Skeletal muscle tissue (tissue), 4 donors: ENCODE data around the gene LMTK3. TPM values are rescaled to one million over a fixed set of nuclear protein-coding genes. Genes with fewer than 3 reads are reported as not detected.

ENCODE experiments used
- H3K27ac ChIP-seq: one replicate; pipeline ENCODE4 v1.7.0; 2013; ENCODE audit warnings: mild to moderate bottlenecking, low read depth, low read length, inconsistent platforms
- H3K27me3 ChIP-seq, 3 donors: one replicate each; pipeline ENCODE4 v1.7.0; 2013; ENCODE audit warnings: low read length in 3 of 3; ENCODE audit not compliant: control insufficient read depth in 3 of 3, insufficient read depth in 3 of 3
- H3K36me3 ChIP-seq, 3 donors: one replicate each; pipeline ENCODE4 v1.7.0; 2013; ENCODE audit warnings: low read length in 3 of 3; ENCODE audit not compliant: control insufficient read depth in 3 of 3, insufficient read depth in 3 of 3
- H3K4me1 ChIP-seq, 3 donors: one replicate each; pipeline ENCODE4 v1.7.0; 2013; ENCODE audit warnings: low read length in 3 of 3, mild to moderate bottlenecking in 3 of 3; ENCODE audit not compliant: control insufficient read depth in 3 of 3, insufficient read depth in 3 of 3
- H3K4me3 ChIP-seq, 3 donors: one replicate each; pipeline ENCODE4 v1.7.0; 2013; ENCODE audit warnings: low read length in 3 of 3
- H3K9ac ChIP-seq, 3 donors: one replicate each; pipeline ENCODE4 v1.7.0; 2013; ENCODE audit warnings: low read length in 3 of 3, mild to moderate bottlenecking in 3 of 3, moderate library complexity in 2 of 3, low read depth in 1 of 3
- H3K9me3 ChIP-seq, 3 donors: one replicate each; pipeline ENCODE4 v1.7.0; 2013; ENCODE audit warnings: low read length in 3 of 3; ENCODE audit not compliant: control insufficient read depth in 3 of 3
- total RNA-seq: library from RNA; depleted of rRNA; stranded (reverse); fragments of >200 nt; gene quantifications from one replicate; pipeline ENCODE4 v1.2.3, GENCODE V29; 2014
- donor health status: Osteomylitis.

The LMTK3 gene, protein sequence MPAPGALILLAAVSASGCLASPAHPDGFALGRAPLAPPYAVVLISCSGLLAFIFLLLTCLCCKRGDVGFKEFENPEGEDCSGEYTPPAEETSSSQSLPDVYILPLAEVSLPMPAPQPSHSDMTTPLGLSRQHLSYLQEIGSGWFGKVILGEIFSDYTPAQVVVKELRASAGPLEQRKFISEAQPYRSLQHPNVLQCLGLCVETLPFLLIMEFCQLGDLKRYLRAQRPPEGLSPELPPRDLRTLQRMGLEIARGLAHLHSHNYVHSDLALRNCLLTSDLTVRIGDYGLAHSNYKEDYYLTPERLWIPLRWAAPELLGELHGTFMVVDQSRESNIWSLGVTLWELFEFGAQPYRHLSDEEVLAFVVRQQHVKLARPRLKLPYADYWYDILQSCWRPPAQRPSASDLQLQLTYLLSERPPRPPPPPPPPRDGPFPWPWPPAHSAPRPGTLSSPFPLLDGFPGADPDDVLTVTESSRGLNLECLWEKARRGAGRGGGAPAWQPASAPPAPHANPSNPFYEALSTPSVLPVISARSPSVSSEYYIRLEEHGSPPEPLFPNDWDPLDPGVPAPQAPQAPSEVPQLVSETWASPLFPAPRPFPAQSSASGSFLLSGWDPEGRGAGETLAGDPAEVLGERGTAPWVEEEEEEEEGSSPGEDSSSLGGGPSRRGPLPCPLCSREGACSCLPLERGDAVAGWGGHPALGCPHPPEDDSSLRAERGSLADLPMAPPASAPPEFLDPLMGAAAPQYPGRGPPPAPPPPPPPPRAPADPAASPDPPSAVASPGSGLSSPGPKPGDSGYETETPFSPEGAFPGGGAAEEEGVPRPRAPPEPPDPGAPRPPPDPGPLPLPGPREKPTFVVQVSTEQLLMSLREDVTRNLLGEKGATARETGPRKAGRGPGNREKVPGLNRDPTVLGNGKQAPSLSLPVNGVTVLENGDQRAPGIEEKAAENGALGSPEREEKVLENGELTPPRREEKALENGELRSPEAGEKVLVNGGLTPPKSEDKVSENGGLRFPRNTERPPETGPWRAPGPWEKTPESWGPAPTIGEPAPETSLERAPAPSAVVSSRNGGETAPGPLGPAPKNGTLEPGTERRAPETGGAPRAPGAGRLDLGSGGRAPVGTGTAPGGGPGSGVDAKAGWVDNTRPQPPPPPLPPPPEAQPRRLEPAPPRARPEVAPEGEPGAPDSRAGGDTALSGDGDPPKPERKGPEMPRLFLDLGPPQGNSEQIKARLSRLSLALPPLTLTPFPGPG (N-terminal part only)
- total RNA-seq = not detected

DNA sequence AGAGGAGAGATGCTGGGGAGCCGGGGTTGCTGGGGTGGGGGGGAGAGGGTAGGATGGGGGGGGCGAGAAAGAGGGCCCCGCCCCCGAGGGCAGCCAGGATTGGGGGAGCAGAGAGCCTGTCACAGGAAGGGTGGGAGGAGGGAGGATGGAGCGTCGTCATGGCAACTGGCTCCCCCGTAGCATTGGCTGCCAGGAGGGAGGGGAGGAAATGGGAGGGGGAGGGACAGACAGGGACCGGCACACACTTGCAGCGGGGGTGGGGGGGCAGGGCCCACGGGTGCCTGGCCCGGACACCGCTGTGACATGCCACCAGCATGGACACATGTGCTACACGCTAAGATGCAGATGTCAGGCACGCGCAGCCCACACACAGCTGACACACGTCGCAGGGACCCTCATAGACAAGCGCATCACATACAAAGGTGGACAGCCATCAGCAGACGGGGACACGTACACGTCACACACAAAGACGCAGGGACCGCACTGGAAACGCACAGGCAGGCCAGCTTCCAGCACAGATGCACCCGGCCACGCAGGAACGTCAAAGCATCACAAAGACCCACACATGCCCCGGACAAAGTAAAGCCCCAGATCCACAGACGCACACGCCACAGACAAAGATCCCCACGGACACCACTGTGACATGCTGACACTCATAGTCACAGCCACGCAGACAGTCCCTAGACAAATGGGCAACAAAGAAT lies at the start of gene LMTK3:
Gene LMTK3 (minus strand): TSS at position 36 of the 704 bp plus-strand sequence. CDS start 259 bp downstream, outside the sequence.
- Histone ChIP-seq H3K27me3 (peaks cover 20 to 34% (median 21%) of the 10 kb centered on the region in 3 donors), H3K27ac (no peak within 1 kb of the TSS), H3K4me1 (peaks cover 8 to 9% (median 9%) of the 10 kb centered on the region in 3 donors), H3K4me3 (peak within 1 kb of the TSS in 2 of 3 donors; percentile 30 to 35), H3K9me3 (no peaks in the 10 kb centered on the region), H3K9ac (no peak within 1 kb of the TSS), H3K36me3 (no peaks in the 10 kb centered on the region)

DNA sequence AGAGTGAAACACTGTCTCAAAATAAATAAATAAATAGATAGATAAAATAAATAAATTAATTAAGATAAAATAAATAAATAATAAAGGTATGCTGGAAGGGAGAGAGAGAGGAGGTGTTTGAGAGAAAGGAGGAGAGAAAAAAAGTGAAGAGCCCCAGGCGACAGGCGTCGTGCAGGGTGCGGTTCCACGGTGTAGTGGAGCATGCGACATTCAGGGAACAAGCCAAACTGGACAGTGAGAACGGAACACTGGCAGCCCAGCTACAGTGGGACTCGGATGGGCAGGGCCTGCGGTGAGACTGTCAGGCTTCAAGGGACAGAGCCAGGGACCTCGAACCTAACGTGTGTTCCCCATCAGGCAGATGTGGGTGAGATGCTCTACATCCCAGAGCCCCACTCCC lies 49.8 kb upstream of the LMTK3 start:
- no peak overlapping the region for H3K27ac ChIP-seq
- no peaks in the 10 kb centered on the region for H3K36me3 ChIP-seq
- H3K9ac ChIP-seq = no peak overlapping the region
- no peak overlapping the region for H3K4me3 ChIP-seq
- H3K4me1 ChIP-seq = peaks cover 0 to 10% (median 0%) of the 10 kb centered on the region in 3 donors
- peaks cover 4 to 14% (median 8%) of the 10 kb centered on the region in 3 donors for H3K27me3 ChIP-seq
- no peaks in the 10 kb centered on the region for H3K9me3 ChIP-seq

DNA sequence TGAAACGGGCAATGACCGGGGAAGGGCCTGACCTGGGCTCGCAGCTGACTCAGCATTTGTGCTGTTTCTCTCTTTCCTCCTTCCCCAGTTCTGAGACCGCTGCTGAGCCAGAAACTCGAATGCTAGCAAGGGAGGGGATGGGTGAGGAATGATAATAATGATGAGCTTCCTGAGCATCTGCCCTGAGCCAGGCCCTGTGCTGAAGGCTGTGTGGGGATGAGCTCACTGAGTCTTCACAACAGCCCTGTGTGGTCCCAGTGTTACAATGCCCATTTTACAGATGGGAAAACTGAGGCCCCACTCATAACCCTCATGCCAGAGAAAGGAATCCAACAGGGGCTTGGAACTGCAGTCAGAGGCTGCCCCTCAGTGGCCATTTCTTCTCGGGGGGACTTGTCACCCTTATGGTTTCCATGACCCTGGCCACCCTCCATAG lies 48.5 kb upstream of the LMTK3 start:
- Histone ChIP-seq H3K36me3 (no peaks in the 10 kb centered on the region), H3K27ac (no peak overlapping the region), H3K4me3 (no peak overlapping the region), H3K4me1 (peaks cover 0 to 10% (median 0%) of the 10 kb centered on the region in 3 donors), H3K9ac (no peak overlapping the region), H3K27me3 (peaks cover 4 to 14% (median 8%) of the 10 kb centered on the region in 3 donors), H3K9me3 (no peaks in the 10 kb centered on the region)

DNA sequence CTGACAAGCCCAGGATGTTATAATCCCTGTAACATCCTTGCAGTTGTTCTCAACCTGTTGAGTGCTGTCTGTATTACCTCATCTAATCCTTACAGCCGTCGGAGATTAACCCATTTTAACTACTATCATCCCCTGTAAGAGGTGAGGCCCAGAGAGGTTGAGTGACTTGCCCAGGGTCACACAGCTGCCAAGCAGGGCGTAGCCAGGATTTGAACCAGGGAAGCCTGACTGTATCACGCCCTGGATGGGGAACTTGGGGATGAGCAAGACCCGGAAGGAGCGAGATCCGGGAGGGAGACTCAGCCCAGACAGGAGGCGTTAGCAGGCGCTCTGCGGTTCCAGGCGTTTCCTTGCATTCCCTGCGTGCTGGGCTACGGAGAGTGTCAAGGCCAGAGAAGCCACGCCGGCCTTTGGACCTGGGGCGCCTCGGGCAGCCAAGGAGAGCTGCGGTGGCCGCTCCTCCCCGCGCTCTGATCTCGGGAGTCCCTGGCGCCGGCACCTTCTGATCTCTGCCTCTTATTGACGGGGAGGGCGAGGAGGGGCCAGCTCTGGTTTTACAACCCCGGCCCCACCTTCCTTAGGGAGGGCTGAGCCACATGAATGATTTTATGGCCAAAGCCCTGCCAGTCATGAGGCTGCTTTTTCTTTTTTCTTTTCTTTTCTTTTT lies 46.5 kb upstream of the LMTK3 start:
- peaks cover 0 to 6% (median 0%) of the 10 kb centered on the region in 3 donors for H3K4me1 ChIP-seq
- H3K27ac ChIP-seq = no peak overlapping the region
- peaks cover 4 to 14% (median 8%) of the 10 kb centered on the region in 3 donors for H3K27me3 ChIP-seq
- H3K4me3 ChIP-seq = no peak overlapping the region
- H3K36me3 ChIP-seq = no peaks in the 10 kb centered on the region
- no peaks in the 10 kb centered on the region for H3K9me3 ChIP-seq
- no peak overlapping the region for H3K9ac ChIP-seq

DNA sequence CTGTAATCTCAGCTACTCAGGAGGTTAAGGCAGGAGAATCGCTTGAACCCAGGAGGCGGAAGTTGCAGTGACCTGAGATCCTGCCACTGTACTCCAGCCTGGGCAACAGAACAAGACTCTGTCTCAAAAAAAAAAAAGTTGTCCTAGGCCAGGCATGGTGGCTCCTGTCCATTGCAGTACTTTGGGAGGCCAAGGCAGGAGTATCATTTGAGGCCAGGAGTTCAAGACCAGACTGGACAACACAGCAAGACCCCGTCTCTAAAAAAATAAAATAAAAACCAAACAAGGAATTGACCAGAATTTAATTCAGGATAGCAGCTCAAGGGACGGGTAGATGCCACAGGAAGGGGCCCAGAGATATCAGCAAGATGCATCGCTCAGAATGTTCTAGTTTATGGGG lies 45.2 kb upstream of the LMTK3 start:
- Histone ChIP-seq H3K9me3 (no peaks in the 10 kb centered on the region), H3K27me3 (peaks cover 5 to 15% (median 14%) of the 10 kb centered on the region in 3 donors), H3K9ac (no peak overlapping the region), H3K4me1 (peaks cover 0 to 4% (median 0%) of the 10 kb centered on the region in 3 donors), H3K36me3 (no peaks in the 10 kb centered on the region), H3K27ac (no peak overlapping the region), H3K4me3 (no peak overlapping the region)

DNA sequence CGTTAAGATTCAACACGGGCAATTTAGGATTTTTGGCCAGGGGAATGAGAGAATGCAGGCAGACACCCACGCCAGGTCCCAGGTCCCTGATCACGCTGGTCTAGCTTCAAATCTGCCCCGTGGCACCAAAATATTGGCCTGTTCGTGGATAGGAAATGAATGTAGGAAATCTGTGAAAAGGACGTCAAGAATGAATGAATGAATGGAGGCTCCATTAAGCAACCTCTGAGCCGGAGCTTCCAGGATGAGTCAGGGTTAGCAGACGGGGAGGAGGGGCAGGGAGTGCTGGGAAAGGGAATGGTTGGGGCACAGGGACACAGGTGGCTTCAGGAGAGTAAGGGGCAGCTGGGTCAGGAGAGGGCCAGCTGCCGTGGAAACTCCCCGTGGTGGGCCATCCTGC lies 44.5 kb upstream of the LMTK3 start:
- Histone ChIP-seq H3K27me3 (peaks cover 11 to 21% (median 19%) of the 10 kb centered on the region in 3 donors), H3K4me3 (no peak overlapping the region), H3K4me1 (peaks cover 0 to 4% (median 0%) of the 10 kb centered on the region in 3 donors), H3K36me3 (no peaks in the 10 kb centered on the region), H3K27ac (no peak overlapping the region), H3K9me3 (no peaks in the 10 kb centered on the region), H3K9ac (no peak overlapping the region)

DNA sequence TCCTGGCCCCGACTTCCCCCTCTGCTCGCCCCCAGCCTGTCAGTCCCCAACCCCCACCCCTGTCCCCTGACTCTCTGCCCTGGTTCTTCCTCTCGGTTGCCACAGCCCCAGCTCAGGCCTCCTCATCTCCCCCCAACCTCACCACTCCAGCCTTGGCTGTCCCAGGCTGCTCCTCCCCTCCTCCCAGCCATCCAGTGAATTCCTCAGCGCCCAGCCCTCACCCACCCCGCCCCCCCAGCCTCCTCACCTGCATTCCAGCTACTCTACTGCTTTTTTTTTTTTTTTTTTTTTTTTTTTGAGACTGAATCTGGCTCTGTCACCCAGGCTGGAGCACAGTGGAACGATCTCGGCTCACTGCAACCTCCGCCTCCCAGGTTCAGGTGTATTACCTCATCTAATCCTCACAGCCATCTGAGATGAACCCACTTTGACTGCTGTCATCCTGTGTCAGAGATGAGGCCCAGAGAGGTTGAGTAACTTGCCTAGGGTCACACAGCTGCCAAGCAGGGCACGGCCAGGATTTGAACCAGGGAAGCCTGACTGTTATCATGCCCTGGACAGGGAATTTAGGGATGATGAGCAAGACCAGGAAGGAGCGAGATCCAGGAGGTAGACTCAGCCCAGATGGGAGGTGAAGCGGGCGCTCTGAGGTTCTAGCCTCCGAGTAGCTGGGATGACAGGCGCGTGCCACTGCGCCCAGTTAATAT lies 42.9 kb upstream of the LMTK3 start:
- Histone ChIP-seq H3K27ac (no peak overlapping the region), H3K4me1 (peaks cover 0 to 4% (median 0%) of the 10 kb centered on the region in 3 donors), H3K9ac (no peak overlapping the region), H3K27me3 (peaks cover 13 to 24% (median 22%) of the 10 kb centered on the region in 3 donors), H3K36me3 (no peaks in the 10 kb centered on the region), H3K4me3 (no peak overlapping the region), H3K9me3 (no peaks in the 10 kb centered on the region)

DNA sequence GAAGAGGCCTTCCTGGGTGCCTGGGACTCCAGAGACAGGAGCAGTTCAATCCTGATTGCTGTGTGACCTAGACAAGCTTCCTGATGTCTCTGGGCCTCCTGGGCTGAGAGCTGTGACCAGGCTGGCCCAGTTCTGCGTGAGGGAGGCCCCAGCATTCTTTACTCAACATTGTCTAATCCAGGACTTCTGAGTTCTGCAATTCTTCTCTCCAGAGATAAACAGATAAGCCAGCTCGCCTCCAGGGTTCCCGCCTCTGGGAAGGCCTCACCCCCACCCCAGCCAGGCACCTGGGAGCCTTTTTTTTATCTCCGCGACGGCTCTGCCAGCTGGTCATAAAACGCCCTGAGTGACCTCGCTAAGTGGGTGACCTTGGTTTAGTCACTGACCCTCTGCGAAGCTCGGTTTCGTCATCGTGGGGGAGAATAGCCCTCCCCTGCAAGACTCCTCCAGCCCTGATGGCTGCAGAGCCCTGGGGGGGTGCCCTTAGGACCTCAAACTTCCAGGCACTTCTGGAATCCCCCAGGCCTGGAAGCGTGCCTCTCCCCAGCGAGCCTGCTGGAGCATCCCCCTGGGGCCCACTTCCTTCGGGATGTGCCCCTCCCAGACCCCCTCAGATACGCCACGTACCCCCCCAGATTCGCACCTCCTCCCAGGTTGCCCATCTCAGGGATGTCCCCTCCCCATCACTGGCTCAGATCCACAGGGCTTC lies 42.2 kb upstream of the LMTK3 start:
- H3K4me1 ChIP-seq = peaks cover 0 to 4% (median 0%) of the 10 kb centered on the region in 3 donors
- no peak overlapping the region for H3K4me3 ChIP-seq
- no peak overlapping the region for H3K27ac ChIP-seq
- H3K36me3 ChIP-seq = no peaks in the 10 kb centered on the region
- no peaks in the 10 kb centered on the region for H3K9me3 ChIP-seq
- no peak overlapping the region for H3K9ac ChIP-seq
- H3K27me3 ChIP-seq = peaks cover 10 to 20% (median 20%) of the 10 kb centered on the region in 3 donors
